Nephron progenitor cell (in vitro differentiated cells): ENCODE results near the gene TRIM17.

Source experiments
- DNase-seq: peaks from one replicate; pipeline ENCODE4 v3.0.0; 2021
- H3K27ac Mint-ChIP-seq: 2 replicates; pipeline ENCODE4 v1.8.0; 2021; ENCODE audit warnings: mild to moderate bottlenecking, moderate library complexity, mixed read lengths
- H3K27me3 Mint-ChIP-seq: 2 replicates; pipeline ENCODE4 v1.8.0; 2021; ENCODE audit warnings: mild to moderate bottlenecking, low read depth, mixed read lengths; ENCODE audit not compliant: poor library complexity
- H3K36me3 Mint-ChIP-seq: 2 replicates; pipeline ENCODE4 v1.8.0; 2021; ENCODE audit warnings: low read depth, mixed read lengths
- H3K4me1 Mint-ChIP-seq: 2 replicates; pipeline ENCODE4 v1.8.0; 2021; ENCODE audit warnings: mixed read lengths
- H3K4me3 Mint-ChIP-seq: 2 replicates; pipeline ENCODE4 v1.8.0; 2021; ENCODE audit warnings: mild to moderate bottlenecking, moderate library complexity, mixed read lengths
- H3K9me3 Mint-ChIP-seq: 2 replicates; pipeline ENCODE4 v1.8.0; 2021; ENCODE audit warnings: mild to moderate bottlenecking, moderate library complexity, mixed read lengths
- TF ChIP-seq, protein P1 (sequence below): fragments of 200-600 bp; sonication (generic); IDR thresholded peaks from 2 replicates; pipeline ENCODE4 v1.5.0; 2021; ENCODE audit warnings: antibody characterized with exemption

Gene TRIM17

DNA sequence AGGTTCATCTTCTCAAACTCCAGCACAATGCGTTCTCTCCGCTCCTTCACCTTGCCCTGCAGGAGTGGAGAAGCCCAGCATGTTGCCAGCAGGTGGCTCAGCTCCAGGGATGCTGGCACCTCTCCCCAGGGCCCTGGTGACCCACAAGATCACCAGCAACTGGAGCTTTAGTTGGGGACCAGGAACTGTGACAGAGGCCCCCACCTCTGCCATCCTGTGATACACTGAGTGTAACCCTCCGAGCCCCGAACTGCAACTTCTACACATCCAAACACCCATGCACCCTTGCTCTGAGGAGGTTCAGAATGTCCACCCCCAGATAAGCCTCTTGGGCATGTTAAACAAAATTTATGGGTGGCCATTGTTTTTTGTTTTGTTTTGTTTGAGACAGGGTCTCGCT is 5.5 kb downstream of the TRIM17 start:
- H3K36me3 Mint-ChIP-seq = peaks cover 7% of the 10 kb centered on the region
- TF ChIP-seq, protein P1, sequence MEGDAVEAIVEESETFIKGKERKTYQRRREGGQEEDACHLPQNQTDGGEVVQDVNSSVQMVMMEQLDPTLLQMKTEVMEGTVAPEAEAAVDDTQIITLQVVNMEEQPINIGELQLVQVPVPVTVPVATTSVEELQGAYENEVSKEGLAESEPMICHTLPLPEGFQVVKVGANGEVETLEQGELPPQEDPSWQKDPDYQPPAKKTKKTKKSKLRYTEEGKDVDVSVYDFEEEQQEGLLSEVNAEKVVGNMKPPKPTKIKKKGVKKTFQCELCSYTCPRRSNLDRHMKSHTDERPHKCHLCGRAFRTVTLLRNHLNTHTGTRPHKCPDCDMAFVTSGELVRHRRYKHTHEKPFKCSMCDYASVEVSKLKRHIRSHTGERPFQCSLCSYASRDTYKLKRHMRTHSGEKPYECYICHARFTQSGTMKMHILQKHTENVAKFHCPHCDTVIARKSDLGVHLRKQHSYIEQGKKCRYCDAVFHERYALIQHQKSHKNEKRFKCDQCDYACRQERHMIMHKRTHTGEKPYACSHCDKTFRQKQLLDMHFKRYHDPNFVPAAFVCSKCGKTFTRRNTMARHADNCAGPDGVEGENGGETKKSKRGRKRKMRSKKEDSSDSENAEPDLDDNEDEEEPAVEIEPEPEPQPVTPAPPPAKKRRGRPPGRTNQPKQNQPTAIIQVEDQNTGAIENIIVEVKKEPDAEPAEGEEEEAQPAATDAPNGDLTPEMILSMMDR = no peak
- DNase-seq = no peak
- H3K27me3 Mint-ChIP-seq = peaks cover 9% of the 10 kb centered on the region
- no peak overlapping the region for H3K27ac Mint-ChIP-seq
- H3K4me3 Mint-ChIP-seq = no peak overlapping the region
- peaks cover 57% of the 10 kb centered on the region for H3K4me1 Mint-ChIP-seq
- H3K9me3 Mint-ChIP-seq = no peaks in the 10 kb centered on the region

DNA sequence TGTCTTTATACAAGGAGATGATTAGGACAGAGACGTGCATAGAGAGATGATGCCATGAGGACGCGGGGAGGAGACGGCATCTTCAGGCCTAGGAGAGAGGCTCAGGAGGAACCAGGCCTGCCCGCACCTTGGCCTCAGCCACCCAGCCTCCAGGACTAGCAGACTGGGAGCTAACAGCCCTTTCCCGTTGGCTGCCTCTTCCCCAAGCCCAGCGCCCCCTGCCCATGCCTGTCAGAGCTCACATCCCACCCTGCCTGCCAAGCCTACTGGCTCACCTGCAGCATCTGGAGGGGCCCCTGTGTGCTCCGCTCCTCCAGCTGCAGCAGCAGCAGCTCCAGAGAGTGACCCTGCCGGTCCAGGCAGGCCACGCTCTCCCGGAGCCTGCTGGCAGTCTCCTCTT is 6.0 kb downstream of the TRIM17 start:
- Mint-ChIP-seq H3K9me3 (no peaks in the 10 kb centered on the region), H3K4me1 (peaks cover 56% of the 10 kb centered on the region), H3K27me3 (peaks cover 5% of the 10 kb centered on the region), H3K27ac (no peak overlapping the region), H3K36me3 (peaks cover 7% of the 10 kb centered on the region), H3K4me3 (no peak overlapping the region)
- no peak for DNase-seq
- TF ChIP-seq, protein P1 = no peak

DNA sequence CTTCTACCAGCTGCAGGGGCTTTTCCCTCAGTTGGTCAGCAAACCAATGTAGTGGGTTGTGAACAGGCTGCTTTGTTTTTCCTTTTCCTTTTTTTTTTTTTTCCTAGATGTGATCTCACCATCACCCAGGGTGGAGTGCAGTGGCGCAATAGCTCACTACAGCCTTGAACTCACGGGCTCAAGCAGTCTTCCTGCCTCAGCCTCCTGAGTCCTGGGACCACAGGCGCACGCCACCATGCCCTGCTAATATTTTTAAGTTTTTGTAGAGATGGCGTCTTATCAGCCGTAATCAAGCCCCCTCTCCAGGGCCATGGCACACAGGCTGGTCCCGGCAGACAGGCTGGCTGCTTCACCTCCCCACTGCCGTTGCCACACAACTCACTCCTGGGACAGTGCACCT is 6.6 kb downstream of the TRIM17 start:
- Mint-ChIP-seq H3K4me3 (peak overlapping the region; percentile 44), H3K27me3 (peaks cover 6% of the 10 kb centered on the region), H3K27ac (no peak overlapping the region), H3K4me1 (peaks cover 56% of the 10 kb centered on the region), H3K9me3 (no peaks in the 10 kb centered on the region), H3K36me3 (peaks cover 7% of the 10 kb centered on the region)
- no peak for DNase-seq
- TF ChIP-seq, protein P1 = no peak

DNA sequence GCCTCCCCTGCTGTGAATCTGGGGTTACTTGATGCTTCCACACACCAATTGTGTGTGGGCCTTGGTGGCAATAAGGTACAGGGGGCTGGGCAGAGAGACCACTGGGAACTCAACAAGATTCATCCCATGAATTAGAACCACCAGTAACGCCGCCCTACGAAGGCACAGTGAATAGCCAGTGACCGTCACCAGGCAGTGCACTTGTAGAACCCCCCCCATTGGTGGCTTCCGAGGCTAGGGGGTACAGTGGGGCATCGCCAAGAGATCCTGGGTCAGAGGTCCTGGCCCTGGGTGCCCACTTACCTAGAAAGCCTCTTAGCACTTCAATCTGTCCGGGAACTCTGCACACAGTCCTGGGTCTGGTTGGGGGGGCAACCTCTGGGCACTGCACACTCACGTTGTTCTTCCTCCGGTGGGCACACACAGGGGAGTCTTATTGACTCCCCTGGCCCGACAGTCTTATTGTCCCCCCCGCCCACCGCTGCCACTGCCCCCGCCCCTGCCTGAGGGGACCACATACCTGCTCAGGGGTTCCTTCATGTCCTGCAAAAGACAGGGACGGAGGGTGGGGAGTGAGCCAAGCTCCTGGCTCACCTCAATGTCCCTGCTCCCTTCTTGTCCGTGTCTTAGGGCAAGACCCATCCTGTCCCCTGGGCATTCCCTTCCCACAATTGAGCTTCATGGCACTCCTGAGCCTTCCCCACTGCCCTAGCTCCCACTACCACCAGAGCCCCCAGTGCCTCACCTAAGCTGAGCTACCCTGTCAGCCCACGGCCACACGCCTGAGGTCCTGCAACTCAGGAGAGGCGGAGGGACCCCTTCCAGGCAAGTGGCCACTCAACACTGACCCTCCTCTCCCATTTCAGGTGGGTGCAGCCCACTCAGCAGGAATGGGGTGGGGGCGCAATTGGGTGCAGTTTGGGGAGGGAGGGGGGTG is 7.5 kb downstream of the TRIM17 start:
- H3K4me3 Mint-ChIP-seq = no peak overlapping the region
- peaks cover 6% of the 10 kb centered on the region for H3K27me3 Mint-ChIP-seq
- TF ChIP-seq, protein P1 = no peak
- no peaks in the 10 kb centered on the region for H3K9me3 Mint-ChIP-seq
- H3K4me1 Mint-ChIP-seq = peaks cover 61% of the 10 kb centered on the region
- H3K36me3 Mint-ChIP-seq = peaks cover 7% of the 10 kb centered on the region
- H3K27ac Mint-ChIP-seq = no peak overlapping the region
- DNase-seq = no peak

DNA sequence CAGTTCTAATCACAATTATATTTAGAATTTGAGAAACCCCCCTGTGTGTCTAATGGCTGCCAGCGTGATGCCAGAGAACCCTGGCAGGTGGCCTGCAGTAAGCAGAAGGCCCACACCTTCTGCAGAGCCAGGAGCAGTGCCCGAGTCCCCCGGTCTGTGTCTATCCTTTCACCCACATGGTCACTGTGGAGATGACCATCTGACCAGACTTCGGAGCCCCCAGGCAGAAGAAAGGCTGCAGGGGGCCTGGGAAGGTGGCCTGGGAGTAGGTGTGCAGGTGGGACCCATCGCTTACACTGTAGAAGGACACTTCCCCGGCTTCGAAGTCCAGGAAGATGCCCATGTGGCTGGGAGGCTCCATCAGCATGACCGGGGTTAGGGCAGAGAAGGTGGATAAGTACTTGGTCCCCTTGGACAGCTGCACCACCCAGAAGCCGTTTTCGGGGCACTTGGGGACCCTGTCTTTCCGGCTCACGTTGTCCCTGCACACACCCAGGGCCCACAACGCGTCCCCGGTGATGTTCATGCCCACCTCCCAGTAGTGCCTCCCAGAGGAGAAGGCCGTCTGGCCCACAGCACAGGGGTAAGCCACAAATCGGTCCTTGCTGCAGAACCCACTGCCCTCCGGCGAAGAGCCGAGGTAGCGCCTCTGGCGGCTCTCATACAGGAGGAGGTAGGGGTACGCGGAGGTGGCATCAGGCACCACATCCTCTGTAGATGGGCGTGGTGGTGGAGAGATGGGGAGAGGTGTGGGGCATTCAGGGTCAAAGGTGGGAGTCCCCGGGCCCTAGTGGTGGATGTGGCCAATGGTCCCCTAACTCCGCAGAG is 8.4 kb downstream of the TRIM17 start:
- H3K4me1 Mint-ChIP-seq = peaks cover 64% of the 10 kb centered on the region
- H3K9me3 Mint-ChIP-seq = no peaks in the 10 kb centered on the region
- no peak overlapping the region for H3K27ac Mint-ChIP-seq
- peaks cover 1% of the 10 kb centered on the region for H3K36me3 Mint-ChIP-seq
- no peak for DNase-seq
- H3K4me3 Mint-ChIP-seq = peak overlapping the region; percentile 77
- TF ChIP-seq, protein P1 = no peak
- H3K27me3 Mint-ChIP-seq = peaks cover 2% of the 10 kb centered on the region
